ENCODE measurements around the gene MAN1C1. TPM values are rescaled to one million over a fixed set of nuclear protein-coding genes. Genes with fewer than 3 reads are reported as not detected.

Gene MAN1C1
- polyA plus RNA-seq, 1 donor from 2014 or later: 1.3 TPM

GRCh38 chr1:25650289-25650576 is 33.6 kb downstream of the MAN1C1 start:
- Histone ChIP-seq H3F3A (ENCODE audit: insufficient read depth, low read length, poor library complexity, severe bottlenecking) (no peaks in the 10 kb centered on the region), H3K27ac (ENCODE audit: low read length) (no peak overlapping the region)
- no peak for TF ChIP-seq CTCF (IDR thresholded peaks at IDR 0.05; ENCODE audit: poor library complexity, severe bottlenecking)
- no peak for TF ChIP-seq SMC3 (conservative IDR thresholded peaks at IDR 0.05; ENCODE audit: poor library complexity)
- no peak for TF ChIP-seq REST (IDR thresholded peaks at IDR 0.05; ENCODE audit: borderline replicate concordance)
- TF ChIP-seq EP300 (conservative IDR thresholded peaks at IDR 0.05; ENCODE audit: poor library complexity, severe bottlenecking): no peak

GRCh38 chr1:25651036-25651640 is 34.5 kb downstream of the MAN1C1 start:
- Histone ChIP-seq H3K4me3 (ENCODE audit: low read length) (no peak overlapping the region), H3K27me3 (ENCODE audit: insufficient read depth, low read depth, low read length) (no peaks in the 10 kb centered on the region), H2AFZ (ENCODE audit: low read depth, low read length) (no peak overlapping the region), H3K9me3 (ENCODE audit: low read length) (no peaks in the 10 kb centered on the region), H4K20me1 (ENCODE audit: insufficient read depth) (no peaks in the 10 kb centered on the region), H3K79me2 (replicated peaks; ENCODE audit: insufficient read depth, low read length) (no peaks in the 10 kb centered on the region), H3F3A (ENCODE audit: insufficient read depth, low read length, poor library complexity, severe bottlenecking) (no peaks in the 10 kb centered on the region), H3K9ac (ENCODE audit: low read length) (no peak overlapping the region), H3K9me2 (ENCODE audit: insufficient read depth, low read length) (no peaks in the 10 kb centered on the region), H3K27ac (ENCODE audit: low read length) (no peak overlapping the region), H3K36me3 (ENCODE audit: insufficient read depth, low read length) (no peaks in the 10 kb centered on the region), H3K4me2 (ENCODE audit: low read length) (no peak overlapping the region)
- TF ChIP-seq TAF1 (IDR thresholded peaks at IDR 0.05; ENCODE audit: low read depth): no peak
- TF ChIP-seq SMC3 (conservative IDR thresholded peaks at IDR 0.05; ENCODE audit: poor library complexity): no peak
- no peak for TF ChIP-seq EZH2 (IDR thresholded peaks at IDR 0.05; ENCODE audit: borderline replicate concordance, insufficient read depth, low read length, poor library complexity, severe bottlenecking)
- no peak for TF ChIP-seq EP300 (conservative IDR thresholded peaks at IDR 0.05; ENCODE audit: poor library complexity, severe bottlenecking)
- TF ChIP-seq REST (IDR thresholded peaks at IDR 0.05; ENCODE audit: borderline replicate concordance): no peak
- no peak for TF ChIP-seq RAD21 (conservative IDR thresholded peaks at IDR 0.05)
- TF ChIP-seq POLR2AphosphoS5 (IDR thresholded peaks at IDR 0.05): no peak
- TF ChIP-seq MXI1 (conservative IDR thresholded peaks at IDR 0.05; ENCODE audit: poor library complexity, severe bottlenecking): no peak

More at GRCh38 chr1:25650289-25650576, 33.6 kb downstream of the MAN1C1 start:
- no peaks in the 10 kb centered on the region for H4K20me1 ChIP-seq (ENCODE audit: insufficient read depth)
- no peaks in the 10 kb centered on the region for H3K36me3 ChIP-seq (ENCODE audit: insufficient read depth, low read length)
- H3K9me2 ChIP-seq (ENCODE audit: insufficient read depth, low read length): no peaks in the 10 kb centered on the region
- no peaks in the 10 kb centered on the region for H3K9me3 ChIP-seq (ENCODE audit: low read length)
- no peak overlapping the region for H2AFZ ChIP-seq (ENCODE audit: low read depth, low read length)
- no peaks in the 10 kb centered on the region for H3K27me3 ChIP-seq (ENCODE audit: insufficient read depth, low read depth, low read length)
- no peak overlapping the region for H3K9ac ChIP-seq (ENCODE audit: low read length)
- no peaks in the 10 kb centered on the region for H3K79me2 ChIP-seq (replicated peaks; ENCODE audit: insufficient read depth, low read length)
- H3K4me2 ChIP-seq (ENCODE audit: low read length): no peak overlapping the region
- H3K4me3 ChIP-seq (ENCODE audit: low read length): no peak overlapping the region
